Muscle layer of colon (tissue), 2 donors: ENCODE data around the gene COA8.

Source experiments
- H3K27ac ChIP-seq: one replicate; pipeline ENCODE4 v1.7.0; 2013; ENCODE audit warnings: low read depth, mild to moderate bottlenecking, low read length, moderate library complexity
- H3K27me3 ChIP-seq, 2 donors: one replicate each; pipeline ENCODE4 v1.7.0; 2013; ENCODE audit warnings: low read length in 2 of 2, mild to moderate bottlenecking in 2 of 2; ENCODE audit not compliant: insufficient read depth in 2 of 2, control insufficient read depth in 1 of 2
- H3K36me3 ChIP-seq: one replicate; pipeline ENCODE4 v1.7.0; 2013; ENCODE audit warnings: mild to moderate bottlenecking, low read length; ENCODE audit not compliant: insufficient read depth
- H3K4me1 ChIP-seq: one replicate; pipeline ENCODE4 v1.7.0; 2013; ENCODE audit warnings: mild to moderate bottlenecking, low read length; ENCODE audit not compliant: insufficient read depth
- H3K4me3 ChIP-seq, 2 donors: one replicate each; pipeline ENCODE4 v1.7.0; 2013; ENCODE audit warnings: low read length in 2 of 2, low read depth in 1 of 2, mild to moderate bottlenecking in 1 of 2, moderate library complexity in 1 of 2
- H3K9ac ChIP-seq: one replicate; pipeline ENCODE4 v1.7.0; 2013; ENCODE audit warnings: low read length
- H3K9me3 ChIP-seq: one replicate; pipeline ENCODE4 v1.7.0; 2013; ENCODE audit warnings: mild to moderate bottlenecking, low read length
- donor health status: abdominal sarcoma.
- donor health status: Adenocarcinoma of cecum.

Gene COA8

GRCh38 chr14:103576371-103577024 lies 13.7 kb downstream of the COA8 start:
- peak overlapping the region; percentile 71 for H3K27ac ChIP-seq
- H3K9me3 ChIP-seq = no peaks in the 10 kb centered on the region
- H3K36me3 ChIP-seq = peaks cover 22% of the 10 kb centered on the region
- H3K27me3 ChIP-seq = no peaks in the 10 kb centered on the region
- H3K9ac ChIP-seq = peak overlapping the region; percentile 11
- peaks cover 20% of the 10 kb centered on the region for H3K4me1 ChIP-seq
- H3K4me3 ChIP-seq = no peak overlapping the region

GRCh38 chr14:103578401-103579075 lies 15.8 kb downstream of the COA8 start:
- H3K9ac ChIP-seq = no peak overlapping the region
- H3K36me3 ChIP-seq = peaks cover 15% of the 10 kb centered on the region

GRCh38 chr14:103581206-103581605 lies 18.4 kb downstream of the COA8 start:
- no peak overlapping the region for H3K27ac ChIP-seq
- no peak overlapping the region for H3K4me3 ChIP-seq

More at GRCh38 chr14:103578401-103579075, 15.8 kb downstream of the COA8 start:
- no peak overlapping the region for H3K4me3 ChIP-seq
- no peaks in the 10 kb centered on the region for H3K27me3 ChIP-seq
- peaks cover 20% of the 10 kb centered on the region for H3K4me1 ChIP-seq
- no peaks in the 10 kb centered on the region for H3K9me3 ChIP-seq
- H3K27ac ChIP-seq = no peak overlapping the region

GRCh38 chr14:103581954-103582703 lies 19.4 kb downstream of the COA8 start:
- Histone ChIP-seq H3K27me3 (no peaks in the 10 kb centered on the region), H3K9ac (no peak overlapping the region), H3K27ac (no peak overlapping the region), H3K9me3 (no peaks in the 10 kb centered on the region), H3K36me3 (peaks cover 7% of the 10 kb centered on the region), H3K4me3 (no peak overlapping the region), H3K4me1 (peaks cover 3% of the 10 kb centered on the region)

More at GRCh38 chr14:103581206-103581605, 18.4 kb downstream of the COA8 start:
- no peaks in the 10 kb centered on the region for H3K9me3 ChIP-seq
- no peaks in the 10 kb centered on the region for H3K27me3 ChIP-seq
- peaks cover 12% of the 10 kb centered on the region for H3K4me1 ChIP-seq
- H3K36me3 ChIP-seq = peaks cover 7% of the 10 kb centered on the region
- H3K9ac ChIP-seq = no peak overlapping the region

GRCh38 chr14:103584326-103584915 lies 21.7 kb downstream of the COA8 start:
- Histone ChIP-seq H3K27me3 (no peaks in the 10 kb centered on the region), H3K36me3 (peaks cover 10% of the 10 kb centered on the region), H3K9ac (no peak overlapping the region), H3K4me3 (no peak overlapping the region), H3K27ac (no peak overlapping the region), H3K9me3 (no peaks in the 10 kb centered on the region), H3K4me1 (no peaks in the 10 kb centered on the region)

GRCh38 chr14:103593577-103593976 lies 30.8 kb downstream of the COA8 start:
- H3K36me3 ChIP-seq = peaks cover 15% of the 10 kb centered on the region
- no peak overlapping the region for H3K9ac ChIP-seq
- no peak overlapping the region for H3K27ac ChIP-seq
- H3K9me3 ChIP-seq = no peaks in the 10 kb centered on the region
- H3K4me3 ChIP-seq = no peak overlapping the region
- no peaks in the 10 kb centered on the region for H3K4me1 ChIP-seq
- H3K27me3 ChIP-seq = no peaks in the 10 kb centered on the region

GRCh38 chr14:103594265-103594664 lies 31.5 kb downstream of the COA8 start:
- Histone ChIP-seq H3K36me3 (peaks cover 8% of the 10 kb centered on the region), H3K27ac (no peak overlapping the region), H3K9ac (no peak overlapping the region), H3K4me3 (no peak overlapping the region), H3K9me3 (no peaks in the 10 kb centered on the region), H3K4me1 (no peaks in the 10 kb centered on the region), H3K27me3 (no peaks in the 10 kb centered on the region)

- Histone ChIP-seq H3K9me3 (no peaks in the 10 kb centered on the region), H3K36me3 (no peaks in the 10 kb centered on the region), H3K4me1 (no peaks in the 10 kb centered on the region), H3K9ac (no peak overlapping the region), H3K27ac (no peak overlapping the region), H3K4me3 (no peak overlapping the region), H3K27me3 (no peaks in the 10 kb centered on the region)
Observed at GRCh38 chr14:103597623-103598377, 35.0 kb downstream of the COA8 start.

- Histone ChIP-seq H3K9ac (no peak overlapping the region), H3K4me3 (no peak overlapping the region), H3K9me3 (no peaks in the 10 kb centered on the region), H3K4me1 (no peaks in the 10 kb centered on the region), H3K36me3 (no peaks in the 10 kb centered on the region), H3K27ac (no peak overlapping the region), H3K27me3 (no peaks in the 10 kb centered on the region)
Observed at GRCh38 chr14:103600503-103600902, 37.7 kb downstream of the COA8 start.

- Histone ChIP-seq H3K36me3 (no peaks in the 10 kb centered on the region), H3K4me1 (peaks cover 18% of the 10 kb centered on the region), H3K27me3 (peaks cover 5 to 6% of the 10 kb centered on the region in 2 donors), H3K4me3 (no peak overlapping the region), H3K27ac (no peak overlapping the region), H3K9me3 (no peaks in the 10 kb centered on the region), H3K9ac (no peak overlapping the region)
Observed at GRCh38 chr14:103604620-103605019, 41.9 kb downstream of the COA8 start.
